ENCODE results near the gene MACROH2A1. TPM values are rescaled to one million over a fixed set of nuclear protein-coding genes. Genes with fewer than 3 reads are reported as not detected.

Gene MACROH2A1
- total RNA-seq, 4 donors from 2014 or later = 278 to 355 (median 319) TPM

- Histone ChIP-seq H3K9me3 (no peaks in the 10 kb centered on the region), H3K27ac (peak overlapping the region in 1 of 4 donors; percentile 3), H3K27me3 (no peaks in the 10 kb centered on the region), H3K36me3 (peaks cover 48 to 97% (median 49%) of the 10 kb centered on the region in 3 donors), H3K4me1 (peaks cover 0 to 14% (median 0%) of the 10 kb centered on the region in 3 donors), H3K4me3 (no peak overlapping the region)
- WGBS, 2 donors = 48 to 49% methylated on average over 6 to 9 of the region's 10 CpGs
- TF ChIP-seq CTCF (IDR thresholded peaks at IDR 0.05) (no peak), POLR2A (IDR thresholded peaks at IDR 0.05) (no peak)
- intact Hi-C loops (cut with DNase I) = no loop called here
- DNase-seq = no peak
Observed at GRCh38 chr5:135343413-135343812, 55.6 kb downstream of the MACROH2A1 start.

GRCh38 chr5:135342551-135342875 lies 56.5 kb downstream of the MACROH2A1 start:
- WGBS, 2 donors = 68 to 88% methylated on average over 3 to 4 of the region's 4 CpGs
- peaks cover 0 to 18% (median 7%) of the 10 kb centered on the region in 3 donors for H3K4me1 ChIP-seq
- DNase-seq = no peak
- intact Hi-C loops (cut with DNase I) = no loop called here
- TF ChIP-seq POLR2A (IDR thresholded peaks at IDR 0.05) = no peak
- TF ChIP-seq CTCF (IDR thresholded peaks at IDR 0.05) = no peak
- H3K9me3 ChIP-seq = no peaks in the 10 kb centered on the region
- no peak overlapping the region for H3K4me3 ChIP-seq
- peak overlapping the region in 1 of 4 donors; percentile 3 for H3K27ac ChIP-seq
- peaks cover 54 to 100% (median 56%) of the 10 kb centered on the region in 3 donors for H3K36me3 ChIP-seq
- H3K27me3 ChIP-seq = no peaks in the 10 kb centered on the region

GRCh38 chr5:135341696-135342550 lies 57.1 kb downstream of the MACROH2A1 start:
- Histone ChIP-seq H3K4me1 (peaks cover 0 to 21% (median 13%) of the 10 kb centered on the region in 3 donors), H3K9me3 (no peaks in the 10 kb centered on the region), H3K36me3 (peaks cover 54 to 100% (median 56%) of the 10 kb centered on the region in 3 donors), H3K27me3 (no peaks in the 10 kb centered on the region), H3K4me3 (no peak overlapping the region), H3K27ac (peak overlapping the region in 1 of 4 donors; percentile 17)
- TF ChIP-seq CTCF (IDR thresholded peaks at IDR 0.05) = no peak
- TF ChIP-seq POLR2A (IDR thresholded peaks at IDR 0.05) = no peak
- intact Hi-C loops (cut with DNase I) = no loop called here
- DNase-seq = no peak
- 85 to 100% methylated on average over 2 to 3 of the region's 7 CpGs for WGBS, 2 donors

GRCh38 chr5:135341016-135341666 lies 57.9 kb downstream of the MACROH2A1 start:
- intact Hi-C loops (cut with DNase I) = no loop called here
- WGBS, 2 donors = 93 to 100% methylated on average over 2 to 4 of the region's 5 CpGs
- TF ChIP-seq POLR2A (IDR thresholded peaks at IDR 0.05) (no peak), CTCF (IDR thresholded peaks at IDR 0.05) (no peak)
- Histone ChIP-seq H3K4me1 (peaks cover 0 to 21% (median 19%) of the 10 kb centered on the region in 3 donors), H3K36me3 (peaks cover 55 to 100% (median 56%) of the 10 kb centered on the region in 3 donors), H3K4me3 (no peak overlapping the region), H3K27ac (peak overlapping the region in 1 of 4 donors; percentile 17), H3K9me3 (no peaks in the 10 kb centered on the region), H3K27me3 (no peaks in the 10 kb centered on the region)
- no peak for DNase-seq

- H3K27me3 ChIP-seq = no peaks in the 10 kb centered on the region
- H3K36me3 ChIP-seq = peaks cover 53 to 100% (median 57%) of the 10 kb centered on the region in 3 donors
- 58 to 81% methylated on average over 2 of the region's 2 CpGs for WGBS, 2 donors
- intact Hi-C loops (cut with DNase I) = no loop called here
- no peak overlapping the region for H3K27ac ChIP-seq
- peaks cover 0 to 26% (median 25%) of the 10 kb centered on the region in 3 donors for H3K4me1 ChIP-seq
- no peak for DNase-seq
- no peaks in the 10 kb centered on the region for H3K9me3 ChIP-seq
- no peak overlapping the region for H3K4me3 ChIP-seq
- TF ChIP-seq POLR2A (IDR thresholded peaks at IDR 0.05) = no peak
- no peak for TF ChIP-seq CTCF (IDR thresholded peaks at IDR 0.05)
Observed at GRCh38 chr5:135340568-135340967, 58.5 kb downstream of the MACROH2A1 start.
